Activated CD8-positive, alpha-beta memory T cell treated with anti-CD3 and anti-CD28 coated beads for 1 hour (primary cell): ENCODE measurements around the gene FHIT.

ENCODE experiments used
- DNase-seq, 2 donors: peaks; one replicate each; pipeline ENCODE4 v3.0.0-alpha.2; 2020; ENCODE audit warnings: low read depth in 1 of 2; ENCODE audit errors: extremely low read depth in 1 of 2

FHIT gene

GRCh38 chr3:59731943-59732342 lies 1519.3 kb downstream of the FHIT start:
- no peak for DNase-seq

DNA sequence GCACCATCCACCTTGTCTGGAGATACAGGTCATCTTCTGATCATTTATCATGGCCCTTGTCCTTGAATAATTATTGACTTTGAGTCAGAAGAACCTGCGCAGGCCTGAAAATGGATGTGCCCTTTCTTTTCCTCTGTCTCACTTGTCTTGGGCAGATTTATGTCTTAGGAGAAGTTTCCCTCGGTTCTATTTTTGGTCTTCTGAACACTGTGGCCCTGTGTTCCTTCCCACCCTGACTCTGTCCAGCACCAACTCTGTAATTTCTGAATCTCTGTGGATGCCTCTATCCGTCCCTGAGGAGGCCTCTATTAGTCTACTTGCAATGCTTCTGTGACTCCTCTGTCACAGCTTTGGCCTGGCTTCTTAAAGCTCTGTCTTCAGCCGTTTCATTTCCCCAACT lies 1520.7 kb downstream of the FHIT start:
- DNase-seq: no peak

DNA sequence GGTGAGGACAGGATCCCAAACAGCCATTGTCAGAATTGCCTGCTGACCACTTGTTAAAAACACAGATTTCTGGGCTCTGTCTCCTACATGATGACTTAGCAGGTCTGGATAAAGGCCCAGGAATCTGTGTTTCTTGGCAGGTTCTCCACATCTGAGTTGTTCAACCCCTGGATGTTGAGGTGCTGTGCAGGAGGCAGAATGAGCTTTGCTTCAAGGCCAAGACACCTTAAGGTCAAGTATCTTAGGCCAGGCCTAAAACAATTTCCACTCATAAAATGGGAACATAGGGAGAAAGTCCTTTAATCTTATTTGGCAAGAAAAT lies 1522.7 kb downstream of the FHIT start:
- DNase-seq: no peak

- DNase-seq: no peak
Measured at GRCh38 chr3:59727902-59728586, 1523.2 kb downstream of the FHIT start.

DNA sequence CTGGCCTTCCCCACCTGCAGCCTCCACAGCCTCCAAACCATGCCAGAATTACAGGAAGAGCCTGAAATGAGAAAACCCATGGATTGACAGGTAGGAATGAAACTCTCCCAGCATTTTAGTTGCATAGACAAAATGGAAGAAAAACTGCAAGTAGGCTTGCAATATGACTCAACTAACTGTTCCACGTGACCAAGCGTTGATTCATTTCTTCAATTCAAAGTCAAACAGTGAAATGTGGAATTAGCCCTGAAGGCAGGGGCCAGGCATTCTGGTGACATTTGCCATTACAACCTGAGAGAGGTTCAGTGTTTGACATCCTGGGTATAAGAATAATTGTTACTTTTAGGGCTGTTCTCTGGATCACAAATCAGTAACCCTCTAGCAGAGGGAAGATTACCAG lies 1525.0 kb downstream of the FHIT start:
- no peak for DNase-seq

DNA sequence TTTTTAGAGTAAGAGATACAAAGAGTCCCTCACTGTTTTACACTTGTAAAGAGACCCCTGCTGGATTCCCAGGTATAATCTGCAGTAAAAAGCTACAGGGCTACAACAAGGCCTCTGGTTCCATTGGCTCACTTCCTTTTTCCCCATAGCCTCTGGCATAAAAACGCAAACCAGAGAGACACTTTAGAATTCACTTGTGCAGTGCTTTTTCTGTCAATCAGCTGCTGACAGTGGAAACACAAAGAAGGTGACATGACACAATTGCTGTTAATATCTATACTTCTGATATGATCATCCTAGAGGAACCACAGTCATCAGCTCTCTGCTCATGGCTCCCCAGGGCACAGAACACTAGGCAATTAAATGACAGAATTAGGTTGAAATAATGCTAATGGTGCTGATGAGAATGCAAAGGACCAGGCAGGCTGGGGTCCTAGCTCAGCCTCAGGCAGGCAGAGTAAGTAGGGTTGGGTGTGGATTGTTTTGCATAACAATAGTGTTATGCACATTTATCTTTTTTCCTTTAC lies 1533.5 kb downstream of the FHIT start:
- no peak for DNase-seq

- no peak for DNase-seq
Measured at GRCh38 chr3:59714066-59714465, 1537.2 kb downstream of the FHIT start.

GRCh38 chr3:59710554-59710953 lies 1540.7 kb downstream of the FHIT start:
- DNase-seq: no peak

DNA sequence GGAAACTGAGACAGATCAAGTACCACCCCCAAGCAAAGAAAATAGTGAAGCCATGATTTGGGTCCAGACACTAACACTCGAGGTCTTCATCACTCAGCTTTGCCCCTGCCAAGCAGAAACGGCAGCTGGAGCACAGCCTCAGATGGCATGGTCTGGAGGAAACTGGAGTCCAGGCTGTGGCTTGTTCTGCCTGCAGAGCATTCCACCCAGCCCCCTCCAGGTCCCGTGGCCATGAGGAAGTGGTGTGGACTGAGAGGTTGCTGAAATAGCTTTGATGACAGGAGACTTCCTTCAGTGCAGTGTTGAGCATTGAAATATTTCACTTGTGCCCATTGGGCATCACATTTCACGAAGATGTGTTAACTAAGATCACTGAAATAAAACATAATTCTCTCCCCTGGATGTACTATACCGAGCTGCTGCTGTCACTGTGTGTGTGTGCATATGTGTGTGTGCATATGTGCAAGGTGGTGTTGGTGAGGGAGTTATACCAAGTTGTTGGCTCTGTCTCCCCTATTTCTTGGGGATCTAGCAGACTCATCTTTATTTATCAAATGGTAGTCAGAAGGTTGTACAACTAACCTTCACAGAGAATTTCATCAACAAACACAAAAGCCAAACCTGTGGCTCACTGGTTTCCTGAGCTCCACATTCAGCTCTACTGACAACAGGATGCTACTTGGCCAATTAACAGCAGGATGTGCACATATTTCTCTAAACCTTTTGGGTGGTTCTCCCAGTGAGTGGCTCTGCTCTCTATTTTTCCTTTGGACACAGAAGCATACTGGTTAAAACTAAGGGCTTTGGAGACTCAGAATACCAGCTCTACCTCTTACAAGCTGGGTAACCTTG lies 1541.3 kb downstream of the FHIT start:
- DNase-seq: no peak

GRCh38 chr3:59708202-59708601 lies 1543.0 kb downstream of the FHIT start:
- no peak for DNase-seq

DNA sequence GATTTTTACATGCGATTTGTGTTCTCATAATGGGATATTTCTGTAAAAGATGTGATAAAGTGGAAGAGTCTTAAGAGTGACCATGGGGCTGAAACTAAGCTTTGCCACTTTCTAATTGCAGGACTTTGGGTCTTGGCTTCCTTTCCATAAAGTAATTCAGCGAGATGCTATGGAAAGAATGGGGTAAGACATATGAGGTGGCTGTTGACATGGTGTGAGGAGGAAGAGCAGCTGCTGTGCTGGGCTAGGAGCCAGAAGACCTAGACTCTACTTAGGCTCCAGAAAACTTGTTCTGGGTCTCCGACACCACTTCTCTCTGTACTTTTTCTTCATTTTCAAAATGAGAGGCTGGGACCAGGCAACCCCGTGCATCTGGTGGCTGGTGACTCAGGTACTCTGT lies 1547.0 kb downstream of the FHIT start:
- no peak for DNase-seq

- DNase-seq: no peak
Measured at GRCh38 chr3:59699648-59700320, 1551.5 kb downstream of the FHIT start.
